HG03521 (cell line): ENCODE data around the gene STUM.

Source experiments
- ATAC-seq: cut with Tn5 transposase; IDR thresholded peaks from one replicate; pipeline ENCODE4 v1.9.1; 2021; ENCODE audit warnings: mild to moderate bottlenecking, moderate library complexity; ENCODE audit not compliant: unreplicated experiment

Gene STUM

DNA sequence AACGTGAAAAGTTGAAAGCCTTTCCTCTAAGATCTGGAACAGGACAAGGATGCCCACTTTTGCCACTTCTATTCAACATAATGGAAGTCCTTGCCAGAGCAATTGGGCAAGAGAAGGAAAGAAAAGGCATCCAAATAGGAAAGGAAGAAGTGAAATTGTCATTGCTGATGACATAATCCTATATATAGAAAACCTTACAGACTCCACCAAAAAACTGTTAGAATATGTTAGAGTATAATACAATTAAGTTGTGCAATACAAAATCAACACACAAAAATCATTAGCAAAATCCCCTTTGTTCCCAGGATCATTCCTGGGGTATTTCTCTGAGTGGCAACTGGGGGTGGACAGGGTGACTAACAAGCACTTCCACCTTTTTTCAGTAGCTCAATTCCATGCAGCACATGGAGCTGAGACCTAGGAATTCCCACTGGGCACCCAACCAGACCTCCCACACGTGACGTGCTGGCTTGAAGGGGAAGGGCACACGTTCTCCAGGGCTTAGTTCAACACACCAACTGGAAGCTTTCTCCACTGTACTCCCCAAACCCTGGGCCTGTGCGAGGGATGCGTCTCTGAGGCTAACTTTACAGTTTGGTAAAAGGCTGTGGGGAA lies 9.6 kb downstream of the STUM start:
- ATAC-seq, result no peak

- ATAC-seq, result no peak
Observed at GRCh38 chr1:226560243-226560642, 11.7 kb downstream of the STUM start.

GRCh38 chr1:226562989-226563388 lies 14.4 kb downstream of the STUM start:
- no peak for ATAC-seq

DNA sequence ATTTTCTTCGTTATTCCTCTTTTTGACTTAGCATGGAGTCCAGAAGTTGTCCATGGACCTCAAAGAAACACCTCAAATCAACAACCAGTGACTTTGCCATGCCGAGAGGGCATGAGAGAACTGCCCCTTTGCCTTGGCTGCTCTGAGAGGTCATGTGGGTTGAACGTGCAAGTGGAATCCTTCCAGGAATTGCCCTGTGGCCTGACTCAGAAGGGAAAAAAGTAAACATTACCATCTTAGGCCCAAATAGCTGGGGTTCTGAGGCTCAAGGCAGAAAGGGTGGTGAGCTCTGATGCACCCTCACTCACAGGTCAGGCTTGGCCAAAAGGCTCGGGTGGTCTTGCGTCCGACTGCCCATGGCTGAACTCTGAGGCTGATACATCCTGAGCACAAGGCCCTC lies 15.1 kb downstream of the STUM start:
- ATAC-seq, result no peak

DNA sequence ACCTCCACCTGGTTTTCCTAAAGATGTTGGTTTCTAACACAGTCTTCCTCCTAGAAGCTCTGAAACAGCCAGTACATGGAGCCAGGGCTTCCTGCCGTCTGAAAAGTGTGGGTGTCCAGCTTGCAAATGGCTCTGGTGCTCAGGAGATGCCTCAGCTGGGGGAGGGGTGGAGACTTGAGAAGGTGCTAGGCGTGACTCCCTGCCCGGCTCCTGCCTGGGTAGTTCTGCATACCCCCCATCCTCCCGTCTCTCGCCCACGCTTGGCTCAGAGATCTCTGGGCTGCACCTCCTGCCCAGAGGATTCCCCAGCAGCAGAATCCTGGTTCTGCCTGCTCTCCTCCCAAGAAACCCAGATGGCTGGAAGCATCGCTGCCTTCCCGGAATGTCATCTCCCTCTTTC lies 16.9 kb downstream of the STUM start:
- ATAC-seq, result no peak

DNA sequence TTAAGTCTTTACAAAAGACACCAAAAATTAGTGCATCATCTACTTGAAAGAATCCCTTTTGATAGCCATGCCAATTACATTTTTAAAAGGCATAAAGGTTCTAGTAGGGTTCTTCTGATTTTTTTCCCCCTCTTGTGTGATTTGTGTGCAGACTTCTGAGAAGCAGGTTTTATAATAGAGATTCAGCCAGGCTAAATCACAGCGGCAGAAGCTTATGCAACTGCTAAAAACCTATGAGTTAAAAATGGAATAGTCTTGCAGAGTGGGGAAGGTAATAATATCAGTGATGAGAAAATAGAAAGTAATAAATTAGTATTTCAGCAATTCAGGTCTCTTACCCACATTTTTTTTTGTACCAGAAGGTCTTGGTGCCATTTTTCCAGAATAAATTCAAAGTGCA lies 17.7 kb downstream of the STUM start:
- ATAC-seq, result no peak

DNA sequence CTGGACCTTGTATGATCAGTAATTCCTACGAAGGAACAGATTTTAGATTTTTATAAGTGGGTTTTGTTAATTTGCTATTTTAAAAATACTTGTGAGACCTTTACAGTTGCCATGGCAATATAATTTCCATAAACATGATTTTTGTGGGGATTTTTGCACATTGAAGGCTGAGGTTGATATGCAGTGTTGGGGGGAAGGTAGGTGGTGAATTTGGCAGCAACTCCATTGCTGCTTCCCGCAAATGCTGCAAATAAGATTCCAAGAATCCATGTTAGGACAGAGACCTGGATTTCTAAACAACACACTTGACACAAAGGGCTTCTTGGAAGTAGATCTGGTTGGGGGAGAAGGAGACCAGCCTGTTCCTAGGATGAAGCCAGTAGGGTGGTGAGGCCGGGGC lies 18.2 kb downstream of the STUM start:
- ATAC-seq, result no peak

DNA sequence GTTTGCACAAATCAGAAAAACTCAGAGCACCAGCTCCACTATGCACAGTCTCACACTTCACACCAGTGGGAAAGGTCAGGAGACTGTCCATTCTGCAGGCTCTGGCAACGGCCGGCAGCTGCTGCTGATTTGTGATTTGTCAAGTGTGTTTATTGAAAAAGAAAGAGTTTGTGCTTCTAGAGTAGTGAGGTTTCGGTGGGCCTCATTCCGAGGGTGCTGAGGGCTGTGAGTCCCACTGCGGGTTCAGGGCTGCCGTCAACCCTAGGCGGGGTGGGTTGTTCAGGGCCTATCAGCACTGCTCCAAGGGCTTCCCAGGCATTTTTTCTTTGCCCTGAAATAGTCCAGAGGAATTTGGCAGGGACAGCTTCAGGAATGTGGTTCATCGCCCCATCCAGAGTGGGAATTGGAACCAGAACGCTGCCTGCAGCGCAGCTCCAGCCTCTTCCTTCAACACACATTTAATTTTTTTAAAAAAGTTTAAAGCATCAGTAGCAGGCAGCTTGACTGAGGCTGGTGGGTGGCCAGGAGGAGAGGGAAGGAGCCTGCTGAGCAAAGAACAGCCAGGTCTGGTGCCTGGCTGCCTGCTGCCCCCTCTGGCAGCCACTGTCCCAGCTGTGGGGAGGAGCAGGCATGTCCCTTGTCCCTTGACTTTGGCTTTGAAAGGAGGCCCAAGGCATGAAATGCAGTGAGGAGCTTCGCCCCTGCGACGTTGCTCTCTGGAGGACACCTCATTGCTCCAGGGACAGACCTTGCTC lies 19.7 kb downstream of the STUM start:
- no peak for ATAC-seq

DNA sequence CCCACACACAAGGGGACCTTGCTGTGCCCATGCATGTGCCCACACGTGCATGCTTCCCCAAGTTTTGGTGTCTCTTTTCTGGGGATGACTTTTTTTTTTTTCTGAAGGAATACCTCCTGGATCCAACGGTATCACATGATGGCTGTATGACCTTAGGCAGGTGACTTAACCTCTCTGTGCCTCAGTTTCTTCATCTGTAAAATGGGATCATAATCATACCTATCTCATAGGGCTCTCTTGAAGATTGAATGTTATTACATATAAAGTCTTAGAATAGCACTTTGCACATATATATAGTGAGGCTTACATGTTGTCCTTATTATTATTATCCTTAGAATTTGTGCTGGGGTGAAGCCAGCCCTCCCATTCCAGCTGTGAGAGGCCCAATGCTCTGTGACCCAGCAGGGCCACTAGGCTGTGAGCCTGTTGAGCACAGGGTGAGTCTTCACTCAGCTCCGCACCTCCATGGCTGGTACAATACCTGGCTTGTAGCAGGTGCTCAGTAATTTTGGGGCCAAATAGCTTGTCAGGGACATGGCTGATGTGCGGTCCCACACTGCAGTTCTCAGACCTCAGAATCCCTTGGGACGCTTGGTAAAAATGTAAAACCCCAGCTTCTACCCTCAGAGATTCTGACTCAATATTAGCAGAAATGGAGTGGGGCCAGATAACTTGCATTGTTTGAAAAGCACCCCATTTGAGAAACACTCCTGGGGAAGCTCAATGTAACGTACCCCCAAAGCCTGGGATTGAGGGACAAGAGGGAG lies 20.6 kb downstream of the STUM start:
- no peak for ATAC-seq

GRCh38 chr1:226569879-226570547 lies 21.4 kb downstream of the STUM start:
- ATAC-seq, result no peak

DNA sequence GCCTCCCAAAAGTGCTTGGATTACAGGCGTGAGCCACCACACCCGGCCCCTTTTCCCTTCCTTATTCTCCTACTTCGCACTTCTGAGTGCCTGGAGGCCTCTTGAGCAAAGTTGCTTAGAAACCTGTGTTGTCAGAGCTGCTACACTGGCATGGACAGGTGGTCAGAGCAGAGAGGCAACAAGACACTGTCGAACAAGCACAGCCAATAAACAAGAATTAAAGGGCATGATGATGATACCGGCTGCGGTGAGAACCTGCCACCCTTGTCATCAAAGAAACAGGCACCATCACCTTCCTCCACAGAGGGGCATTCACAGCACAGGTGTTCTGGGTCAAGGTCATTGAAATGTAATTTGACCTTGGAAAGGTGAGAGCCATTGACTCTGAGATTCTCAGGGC lies 23.3 kb downstream of the STUM start:
- no peak for ATAC-seq

DNA sequence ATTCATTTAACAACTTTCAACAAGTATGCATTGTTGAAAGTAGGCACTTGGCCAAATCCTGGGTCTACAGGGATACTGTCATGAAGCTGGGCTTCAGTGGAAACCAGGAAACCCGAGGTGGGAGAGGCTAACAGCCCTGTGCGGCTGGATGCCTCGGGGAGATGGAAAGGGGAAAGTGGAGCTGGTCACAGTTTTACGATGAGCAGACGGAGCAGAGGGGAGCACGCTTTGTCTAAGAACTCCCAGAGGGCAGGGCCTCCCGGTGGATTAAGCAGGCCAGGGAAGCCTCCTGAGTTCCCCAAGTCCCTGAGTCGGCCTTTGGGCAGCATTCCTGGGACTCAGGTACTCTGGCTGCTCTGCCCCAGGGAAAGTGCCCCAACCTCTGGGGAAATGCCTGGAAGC lies 23.8 kb downstream of the STUM start:
- no peak for ATAC-seq

GRCh38 chr1:226574044-226574443 lies 25.5 kb downstream of the STUM start:
- no peak for ATAC-seq

- no peak for ATAC-seq
Observed at GRCh38 chr1:226574591-226575435, 26.2 kb downstream of the STUM start.

DNA sequence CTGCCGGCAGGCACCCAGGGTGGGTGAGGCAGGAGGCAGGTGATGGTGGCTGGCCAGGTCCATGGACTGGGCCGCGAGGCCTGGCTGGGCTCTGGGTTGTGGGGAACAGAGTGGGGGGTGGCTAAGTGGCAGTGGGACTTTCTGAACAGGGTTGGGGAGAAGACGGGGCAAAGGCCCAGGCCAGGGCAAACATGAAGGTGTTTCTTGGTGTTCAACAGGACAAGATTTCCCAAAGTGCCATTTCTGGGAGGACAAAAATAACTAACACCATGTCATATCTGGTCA lies 26.8 kb downstream of the STUM start:
- ATAC-seq, result no peak

- ATAC-seq, result no peak
Observed at GRCh38 chr1:226575739-226576378, 27.3 kb downstream of the STUM start.

- ATAC-seq, result no peak
Observed at GRCh38 chr1:226576601-226577000, 28.0 kb downstream of the STUM start.

DNA sequence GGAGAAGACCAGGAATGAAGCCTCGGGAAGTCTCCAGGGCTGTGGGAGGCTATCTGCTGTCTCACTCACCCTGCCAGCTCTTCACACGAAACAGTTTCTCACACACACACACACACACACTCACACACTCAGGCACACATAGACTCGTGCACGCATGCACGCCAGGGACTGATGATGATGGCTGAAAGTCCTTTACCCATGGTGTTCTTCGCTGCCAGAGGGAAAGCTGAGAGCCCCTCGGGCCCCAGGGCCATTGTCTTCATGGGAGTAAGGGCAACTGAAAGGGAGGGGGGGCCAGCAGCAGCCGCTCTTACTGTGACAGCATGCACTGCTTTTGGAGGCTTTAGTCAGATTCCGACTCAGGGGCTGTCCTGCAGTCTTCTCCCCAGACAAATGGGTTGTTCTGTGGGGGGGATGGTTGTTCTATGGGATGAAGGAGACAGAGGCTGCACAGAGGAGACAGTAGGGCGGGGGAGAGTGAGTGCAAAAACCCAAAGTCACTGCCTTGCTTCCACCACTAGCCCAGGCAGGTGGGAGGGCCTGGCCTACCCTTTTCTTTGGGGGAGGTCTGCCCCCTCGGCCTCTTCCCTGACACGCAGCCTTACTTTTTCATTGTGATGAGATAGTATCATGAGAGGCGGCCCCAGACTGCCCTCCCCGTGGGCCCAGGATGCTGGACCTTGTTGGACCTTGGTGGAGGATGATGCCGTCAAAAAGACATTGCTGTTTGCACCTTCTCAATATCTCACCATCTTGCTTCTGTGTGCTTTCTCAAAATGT lies 29.0 kb downstream of the STUM start:
- no peak for ATAC-seq

DNA sequence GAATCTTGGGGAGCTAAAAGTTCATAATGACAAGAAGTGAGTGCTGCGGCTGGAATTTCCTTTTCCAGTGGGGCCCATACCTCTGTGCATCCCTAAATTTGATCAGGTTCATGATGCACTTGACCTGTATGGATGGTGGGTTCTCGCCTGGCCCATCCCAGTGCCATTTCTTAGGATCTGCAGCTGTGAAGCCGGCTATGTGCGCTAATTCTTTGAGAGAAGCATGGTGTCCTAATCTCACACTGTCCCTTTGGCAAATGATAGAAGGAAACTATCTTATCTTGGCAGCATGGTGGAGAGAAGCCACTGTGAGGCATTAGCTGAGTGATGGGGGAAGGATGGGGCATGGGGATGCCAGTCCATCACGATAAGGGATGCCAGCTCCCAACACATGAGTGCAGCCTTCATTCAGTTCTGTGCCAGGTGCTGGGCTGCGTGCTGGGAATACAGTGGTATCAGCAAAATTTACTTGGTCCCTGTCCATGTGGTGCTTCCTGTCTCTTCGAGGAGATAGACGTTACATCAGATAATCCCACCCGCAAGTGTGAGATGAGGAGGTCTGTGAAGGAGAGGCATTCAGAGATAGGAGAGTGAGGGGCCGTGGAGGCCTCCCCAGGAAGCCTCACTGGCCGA lies 30.5 kb downstream of the STUM start:
- no peak for ATAC-seq
